Measurements from ENCODE around the gene BLOC1S6.
A peak's percentile ranks its signal among the peaks of the same experiment; 100 is the strongest.

Gene BLOC1S6

GRCh38 chr15:45588219-45588875, 1.2 kb downstream of the BLOC1S6 start:
- no peak for DNase-seq (ENCODE audit: low spot score)

- no peak for DNase-seq (ENCODE audit: low spot score)
Observed at GRCh38 chr15:45589256-45589655, 2.1 kb downstream of the BLOC1S6 start.

- DNase-seq (ENCODE audit: low spot score), result no peak
Observed at GRCh38 chr15:45594319-45594718, 7.1 kb downstream of the BLOC1S6 start.

GRCh38 chr15:45594835-45595530, 7.8 kb downstream of the BLOC1S6 start:
- DNase-seq (ENCODE audit: low spot score), result no peak

- no peak for DNase-seq (ENCODE audit: low spot score)
Observed at GRCh38 chr15:45603881-45604280, 16.7 kb downstream of the BLOC1S6 start.

GRCh38 chr15:45604326-45604725, 17.1 kb downstream of the BLOC1S6 start:
- DNase-seq (ENCODE audit: low spot score), result no peak

- no peak for DNase-seq (ENCODE audit: low spot score)
Observed at GRCh38 chr15:45606413-45606812, 19.2 kb downstream of the BLOC1S6 start.

GRCh38 chr15:45606841-45607240, 19.7 kb downstream of the BLOC1S6 start:
- no peak for DNase-seq (ENCODE audit: low spot score)

- DNase-seq (ENCODE audit: low spot score), result peak; percentile 25
Observed at GRCh38 chr15:45611305-45611704, 24.1 kb downstream of the BLOC1S6 start.

- no peak for DNase-seq (ENCODE audit: low spot score)
Observed at GRCh38 chr15:45612790-45613415, 25.7 kb downstream of the BLOC1S6 start.

GRCh38 chr15:45616901-45617323, 29.7 kb downstream of the BLOC1S6 start:
- DNase-seq (ENCODE audit: low spot score), result no peak

GRCh38 chr15:45618813-45619212, 31.6 kb downstream of the BLOC1S6 start:
- no peak for DNase-seq (ENCODE audit: low spot score)

- no peak for DNase-seq (ENCODE audit: low spot score)
Observed at GRCh38 chr15:45628136-45628535, 41.0 kb downstream of the BLOC1S6 start.

- no peak for DNase-seq (ENCODE audit: low spot score)
Observed at GRCh38 chr15:45630917-45631691, 43.9 kb downstream of the BLOC1S6 start.

- DNase-seq (ENCODE audit: low spot score), result no peak
Observed at GRCh38 chr15:45631776-45632175, 44.6 kb downstream of the BLOC1S6 start.

- peak; percentile 22 for DNase-seq (ENCODE audit: low spot score)
Observed at GRCh38 chr15:45634432-45635190, 47.4 kb downstream of the BLOC1S6 start, which contains the start of gene SQOR. Gene SQOR (plus strand): TSS chr15:45635029. CDS start chr15:45658924, 23,895 bp downstream.

GRCh38 chr15:45635191-45635638, 48.0 kb downstream of the BLOC1S6 start:
- peak; percentile 11 for DNase-seq (ENCODE audit: low spot score)

- DNase-seq (ENCODE audit: low spot score), result no peak
Observed at GRCh38 chr15:45635763-45636292, 48.6 kb downstream of the BLOC1S6 start.

- DNase-seq (ENCODE audit: low spot score), result no peak
Observed at GRCh38 chr15:45637141-45637540, 50.0 kb downstream of the BLOC1S6 start.

- no peak for DNase-seq (ENCODE audit: low spot score)
Observed at GRCh38 chr15:45637552-45638033, 50.4 kb downstream of the BLOC1S6 start.

GRCh38 chr15:45640616-45641015, 53.4 kb downstream of the BLOC1S6 start:
- DNase-seq (ENCODE audit: low spot score), result no peak
